Measurements from ENCODE around the gene CCDC124.

DNA sequence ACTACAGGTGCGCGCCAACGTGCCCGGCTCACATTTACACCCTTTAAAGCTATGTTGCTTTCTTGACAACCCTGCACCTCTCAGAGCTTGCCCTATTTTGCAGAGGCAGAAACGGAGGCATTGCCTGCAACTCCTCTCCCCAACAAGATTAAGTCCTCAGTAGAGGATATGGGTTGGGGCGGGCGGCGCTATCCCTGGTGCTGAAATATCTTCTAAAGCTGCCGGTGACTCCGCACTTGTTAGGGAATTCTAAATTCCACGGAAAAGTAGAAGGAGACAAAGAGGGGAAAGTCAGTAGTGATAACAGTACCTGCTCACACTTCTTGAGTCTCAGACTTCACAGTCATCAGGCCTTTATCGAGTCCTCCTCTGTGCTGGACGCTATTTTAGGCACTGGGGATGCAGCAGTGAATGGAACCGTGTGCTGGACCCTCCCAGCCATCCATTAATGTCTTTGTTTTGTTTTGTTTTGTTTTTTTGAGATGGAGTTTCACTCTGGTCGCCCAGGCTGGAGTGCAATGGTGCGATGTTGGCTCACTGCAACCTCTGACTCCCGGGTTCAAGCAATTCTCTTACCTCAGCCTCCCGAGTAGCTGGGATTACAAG is 43.1 kb upstream of the CCDC124 start:
- TF ChIP-seq, protein P1, sequence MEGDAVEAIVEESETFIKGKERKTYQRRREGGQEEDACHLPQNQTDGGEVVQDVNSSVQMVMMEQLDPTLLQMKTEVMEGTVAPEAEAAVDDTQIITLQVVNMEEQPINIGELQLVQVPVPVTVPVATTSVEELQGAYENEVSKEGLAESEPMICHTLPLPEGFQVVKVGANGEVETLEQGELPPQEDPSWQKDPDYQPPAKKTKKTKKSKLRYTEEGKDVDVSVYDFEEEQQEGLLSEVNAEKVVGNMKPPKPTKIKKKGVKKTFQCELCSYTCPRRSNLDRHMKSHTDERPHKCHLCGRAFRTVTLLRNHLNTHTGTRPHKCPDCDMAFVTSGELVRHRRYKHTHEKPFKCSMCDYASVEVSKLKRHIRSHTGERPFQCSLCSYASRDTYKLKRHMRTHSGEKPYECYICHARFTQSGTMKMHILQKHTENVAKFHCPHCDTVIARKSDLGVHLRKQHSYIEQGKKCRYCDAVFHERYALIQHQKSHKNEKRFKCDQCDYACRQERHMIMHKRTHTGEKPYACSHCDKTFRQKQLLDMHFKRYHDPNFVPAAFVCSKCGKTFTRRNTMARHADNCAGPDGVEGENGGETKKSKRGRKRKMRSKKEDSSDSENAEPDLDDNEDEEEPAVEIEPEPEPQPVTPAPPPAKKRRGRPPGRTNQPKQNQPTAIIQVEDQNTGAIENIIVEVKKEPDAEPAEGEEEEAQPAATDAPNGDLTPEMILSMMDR (conservative IDR thresholded peaks at IDR 0.05), result no peak
- no peak for TF ChIP-seq ZFX (IDR thresholded peaks at IDR 0.05)
